ENCODE measurements around the gene ZNF831.

The ZNF831 gene

DNA sequence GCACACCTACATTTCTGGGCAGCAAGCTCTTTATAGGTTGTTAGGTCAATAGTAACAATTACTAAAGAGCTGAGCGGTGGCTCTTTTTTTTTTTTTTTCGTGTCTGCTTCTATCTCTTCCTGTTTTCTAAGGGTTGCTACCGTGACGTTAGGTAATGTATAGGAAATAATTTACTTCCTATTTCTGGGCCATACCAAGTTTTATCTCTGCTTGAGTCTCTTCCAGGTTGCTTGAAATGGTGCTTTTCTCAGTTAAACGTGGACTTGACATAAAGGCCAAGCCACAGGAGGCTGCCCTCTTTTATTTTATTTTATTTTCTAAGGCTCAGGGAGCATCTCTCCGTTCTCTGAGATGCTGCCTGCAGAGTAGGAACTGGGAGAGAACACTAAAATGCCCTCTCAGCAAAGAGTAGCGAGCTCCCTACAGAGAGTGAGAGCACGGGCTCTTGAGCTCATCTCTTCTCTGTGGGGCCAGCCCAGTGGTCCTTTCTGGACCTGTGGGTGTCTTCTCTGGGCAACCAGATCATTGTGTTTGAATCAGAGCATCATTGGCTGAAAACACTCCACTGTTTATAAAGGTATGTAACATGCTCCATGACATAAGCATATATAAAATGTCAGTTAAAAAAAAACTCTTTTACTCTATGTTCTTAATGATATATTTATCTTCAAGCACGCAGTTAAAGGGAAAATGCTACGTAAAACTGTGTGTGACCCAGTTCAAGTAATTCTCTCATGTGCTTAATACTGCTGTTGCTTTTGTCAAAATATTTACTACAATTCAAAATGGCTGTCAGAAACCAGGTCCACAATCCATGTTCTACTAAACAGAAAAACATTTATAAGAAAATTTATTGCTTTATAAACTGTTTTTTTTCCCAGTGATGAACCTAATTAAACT lies at the start of gene ZNF831:
ZNF831 (plus strand) TSS at position 191 of the 900 bp plus-strand sequence. CDS start 27,199 bp downstream, outside the sequence.
- Histone ChIP-seq H3K9ac (ENCODE audit: low read depth in 1 of 2, low read length in 2 of 2) (no peak within 1 kb of the TSS), H3K27ac (ENCODE audit: low read depth, low read length) (no peak within 1 kb of the TSS), H3K9me3 (ENCODE audit: control insufficient read depth in 1 of 2, low read length in 2 of 2) (no peaks in the 10 kb centered on the region), H3K4me1 (ENCODE audit: control insufficient read depth in 1 of 2, insufficient read depth in 2 of 2, low read length in 2 of 2) (peaks cover 20 to 24% of the 10 kb centered on the region in 2 donors), H3K27me3 (ENCODE audit: control insufficient read depth in 1 of 2, insufficient read depth in 2 of 2, low read length in 2 of 2) (peaks cover 0 to 5% of the 10 kb centered on the region in 2 donors), H3K4me3 (ENCODE audit: low read depth in 1 of 2, low read length in 2 of 2) (peak within 1 kb of the TSS; percentile 38 to 42), H3K36me3 (ENCODE audit: control insufficient read depth in 1 of 2, insufficient read depth in 2 of 2, low read length in 2 of 2) (no peaks in the 10 kb centered on the region)

DNA sequence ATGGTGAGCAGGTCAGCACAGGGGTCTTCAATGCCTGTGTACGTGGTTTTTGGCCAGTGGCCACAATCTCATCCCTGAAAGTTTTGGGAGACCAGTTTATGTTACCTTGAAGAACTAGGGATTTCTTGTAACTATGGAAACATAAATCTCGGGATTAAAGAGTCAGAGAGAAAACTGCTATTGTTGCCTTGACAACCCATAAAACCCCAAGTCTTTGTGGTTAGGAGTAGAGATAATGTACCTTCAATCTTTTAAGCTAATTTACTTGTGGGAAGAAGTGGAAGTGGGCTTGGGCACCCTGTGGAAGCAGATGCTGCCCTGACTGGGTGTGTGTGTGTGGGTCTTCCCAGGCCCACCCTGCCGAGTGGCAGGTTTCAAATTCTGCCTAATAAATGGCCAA lies 46.1 kb upstream of the ZNF831 start:
- Histone ChIP-seq H3K27ac (ENCODE audit: low read depth, low read length) (no peak overlapping the region), H3K27me3 (ENCODE audit: control insufficient read depth in 1 of 2, insufficient read depth in 2 of 2, low read length in 2 of 2) (peaks cover 0 to 3% of the 10 kb centered on the region in 2 donors), H3K4me1 (ENCODE audit: control insufficient read depth in 1 of 2, insufficient read depth in 2 of 2, low read length in 2 of 2) (no peaks in the 10 kb centered on the region), H3K4me3 (ENCODE audit: low read depth in 1 of 2, low read length in 2 of 2) (no peak overlapping the region), H3K36me3 (ENCODE audit: control insufficient read depth in 1 of 2, insufficient read depth in 2 of 2, low read length in 2 of 2) (no peaks in the 10 kb centered on the region), H3K9ac (ENCODE audit: low read depth in 1 of 2, low read length in 2 of 2) (no peak overlapping the region), H3K9me3 (ENCODE audit: control insufficient read depth in 1 of 2, low read length in 2 of 2) (no peaks in the 10 kb centered on the region)

DNA sequence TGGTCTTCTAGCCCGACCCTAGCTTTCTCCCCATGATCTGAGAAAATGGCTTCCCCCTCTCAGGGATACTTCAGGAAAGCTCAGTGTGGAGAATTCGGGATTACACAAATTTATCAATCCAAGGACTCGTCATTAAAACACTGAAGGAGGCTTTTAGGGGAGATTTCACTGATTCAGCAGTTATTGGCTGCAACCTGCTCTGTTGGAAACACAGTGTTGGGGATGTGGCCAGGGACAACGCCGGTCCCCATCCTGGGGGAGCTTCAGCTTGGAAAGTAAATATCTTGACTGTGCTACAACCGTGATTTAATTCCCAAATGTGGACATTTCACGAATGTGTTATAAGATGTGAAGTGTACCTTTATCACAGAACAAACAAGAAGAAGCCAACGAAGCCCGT lies 44.8 kb upstream of the ZNF831 start:
- no peak overlapping the region for H3K4me3 ChIP-seq (ENCODE audit: low read depth in 1 of 2, low read length in 2 of 2)
- H3K9me3 ChIP-seq (ENCODE audit: control insufficient read depth in 1 of 2, low read length in 2 of 2) = no peaks in the 10 kb centered on the region
- H3K27ac ChIP-seq (ENCODE audit: low read depth, low read length) = no peak overlapping the region
- no peaks in the 10 kb centered on the region for H3K36me3 ChIP-seq (ENCODE audit: control insufficient read depth in 1 of 2, insufficient read depth in 2 of 2, low read length in 2 of 2)
- no peaks in the 10 kb centered on the region for H3K4me1 ChIP-seq (ENCODE audit: control insufficient read depth in 1 of 2, insufficient read depth in 2 of 2, low read length in 2 of 2)
- H3K27me3 ChIP-seq (ENCODE audit: control insufficient read depth in 1 of 2, insufficient read depth in 2 of 2, low read length in 2 of 2) = peaks cover 0 to 3% of the 10 kb centered on the region in 2 donors
- no peak overlapping the region for H3K9ac ChIP-seq (ENCODE audit: low read depth in 1 of 2, low read length in 2 of 2)

DNA sequence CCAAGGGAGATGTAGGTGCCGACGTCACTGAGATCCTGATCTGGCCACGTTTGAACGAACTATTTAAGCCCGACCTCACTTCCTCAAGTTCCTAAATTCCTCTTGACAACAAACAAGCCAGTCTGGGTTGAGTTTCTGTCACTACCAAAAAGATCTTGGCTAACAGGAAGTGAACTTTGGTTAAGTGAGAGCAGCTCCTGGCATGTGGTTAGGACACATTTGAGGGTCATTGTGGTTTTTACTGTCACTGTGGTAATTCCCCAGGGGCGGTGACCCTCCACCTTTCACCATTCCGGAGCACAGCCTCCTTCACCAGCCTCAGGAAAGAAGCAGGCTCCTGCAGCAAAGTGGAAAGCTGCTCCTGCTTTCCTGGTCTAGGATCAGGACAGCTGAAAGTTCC lies 43.1 kb upstream of the ZNF831 start:
- Histone ChIP-seq H3K4me3 (ENCODE audit: low read depth in 1 of 2, low read length in 2 of 2) (no peak overlapping the region), H3K27me3 (ENCODE audit: control insufficient read depth in 1 of 2, insufficient read depth in 2 of 2, low read length in 2 of 2) (peaks cover 0 to 3% of the 10 kb centered on the region in 2 donors), H3K9me3 (ENCODE audit: control insufficient read depth in 1 of 2, low read length in 2 of 2) (no peaks in the 10 kb centered on the region), H3K36me3 (ENCODE audit: control insufficient read depth in 1 of 2, insufficient read depth in 2 of 2, low read length in 2 of 2) (no peaks in the 10 kb centered on the region), H3K27ac (ENCODE audit: low read depth, low read length) (no peak overlapping the region), H3K4me1 (ENCODE audit: control insufficient read depth in 1 of 2, insufficient read depth in 2 of 2, low read length in 2 of 2) (no peaks in the 10 kb centered on the region), H3K9ac (ENCODE audit: low read depth in 1 of 2, low read length in 2 of 2) (no peak overlapping the region)

DNA sequence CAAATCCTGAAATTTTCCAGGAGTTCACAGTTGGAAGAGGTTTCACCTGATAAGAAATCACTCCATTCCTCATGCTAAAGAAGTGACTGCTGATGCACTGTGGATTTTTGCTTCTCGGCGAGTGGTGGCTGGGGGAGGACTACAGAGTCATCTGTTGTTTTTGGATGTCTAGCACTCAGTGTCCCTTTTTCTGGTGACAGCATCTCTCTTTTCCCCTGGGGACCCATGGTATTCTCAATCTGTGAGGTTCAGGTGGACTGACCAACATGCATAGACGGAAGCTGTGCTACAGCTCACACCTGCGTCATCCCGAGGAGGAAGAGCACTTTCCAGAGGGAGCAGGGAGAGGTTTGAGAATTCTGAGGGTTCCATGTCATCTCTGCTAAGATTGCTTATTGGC lies 42.7 kb upstream of the ZNF831 start:
- Histone ChIP-seq H3K27ac (ENCODE audit: low read depth, low read length) (no peak overlapping the region), H3K27me3 (ENCODE audit: control insufficient read depth in 1 of 2, insufficient read depth in 2 of 2, low read length in 2 of 2) (peaks cover 0 to 3% of the 10 kb centered on the region in 2 donors), H3K36me3 (ENCODE audit: control insufficient read depth in 1 of 2, insufficient read depth in 2 of 2, low read length in 2 of 2) (no peaks in the 10 kb centered on the region), H3K9ac (ENCODE audit: low read depth in 1 of 2, low read length in 2 of 2) (no peak overlapping the region), H3K4me1 (ENCODE audit: control insufficient read depth in 1 of 2, insufficient read depth in 2 of 2, low read length in 2 of 2) (no peaks in the 10 kb centered on the region), H3K9me3 (ENCODE audit: control insufficient read depth in 1 of 2, low read length in 2 of 2) (no peaks in the 10 kb centered on the region), H3K4me3 (ENCODE audit: low read depth in 1 of 2, low read length in 2 of 2) (no peak overlapping the region)

DNA sequence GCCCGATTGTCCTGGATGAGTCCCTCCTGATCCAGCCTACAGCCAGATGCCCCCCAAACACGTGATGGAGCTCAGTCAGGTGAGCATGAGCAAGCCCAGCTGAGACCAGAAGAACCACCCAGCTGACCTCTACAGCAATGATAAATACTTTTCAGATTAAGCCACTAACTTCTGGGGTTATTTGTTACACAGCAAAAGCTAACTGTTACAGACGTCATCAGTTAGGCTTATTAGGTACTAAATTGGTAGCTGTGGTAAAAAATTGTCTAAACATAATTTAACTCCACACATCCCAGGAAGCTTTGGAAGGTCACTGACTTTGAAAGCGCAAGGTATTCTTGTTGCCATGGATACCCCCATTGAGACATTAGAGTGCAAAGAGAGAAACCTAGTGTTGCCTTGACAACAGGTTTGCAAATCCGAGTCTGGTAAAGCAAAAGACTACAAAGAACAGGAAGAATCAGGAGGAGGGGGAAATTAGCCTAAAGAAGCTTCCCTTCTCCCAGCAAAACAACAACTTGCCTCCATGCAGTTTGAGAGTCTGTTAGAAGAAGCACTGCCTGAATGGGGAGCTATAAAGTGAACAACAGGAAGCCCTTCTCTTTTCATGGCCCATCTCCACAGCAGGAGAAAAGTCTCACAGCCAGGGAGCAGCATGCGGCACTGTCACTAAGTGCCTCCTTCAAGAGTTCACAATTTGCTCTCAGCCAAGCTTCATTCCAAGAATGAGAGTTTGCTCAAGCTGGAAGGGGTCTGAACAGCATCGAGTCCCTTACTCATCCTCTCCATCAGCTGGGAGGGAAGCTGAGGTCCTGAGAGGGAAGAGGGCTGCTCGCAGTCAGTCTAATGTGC lies 41.7 kb upstream of the ZNF831 start:
- H3K9me3 ChIP-seq (ENCODE audit: control insufficient read depth in 1 of 2, low read length in 2 of 2) = no peaks in the 10 kb centered on the region
- H3K9ac ChIP-seq (ENCODE audit: low read depth in 1 of 2, low read length in 2 of 2) = no peak overlapping the region
- H3K27ac ChIP-seq (ENCODE audit: low read depth, low read length) = no peak overlapping the region
- H3K27me3 ChIP-seq (ENCODE audit: control insufficient read depth in 1 of 2, insufficient read depth in 2 of 2, low read length in 2 of 2) = peaks cover 0 to 3% of the 10 kb centered on the region in 2 donors
- H3K36me3 ChIP-seq (ENCODE audit: control insufficient read depth in 1 of 2, insufficient read depth in 2 of 2, low read length in 2 of 2) = no peaks in the 10 kb centered on the region
- no peaks in the 10 kb centered on the region for H3K4me1 ChIP-seq (ENCODE audit: control insufficient read depth in 1 of 2, insufficient read depth in 2 of 2, low read length in 2 of 2)
- H3K4me3 ChIP-seq (ENCODE audit: low read depth in 1 of 2, low read length in 2 of 2) = no peak overlapping the region

DNA sequence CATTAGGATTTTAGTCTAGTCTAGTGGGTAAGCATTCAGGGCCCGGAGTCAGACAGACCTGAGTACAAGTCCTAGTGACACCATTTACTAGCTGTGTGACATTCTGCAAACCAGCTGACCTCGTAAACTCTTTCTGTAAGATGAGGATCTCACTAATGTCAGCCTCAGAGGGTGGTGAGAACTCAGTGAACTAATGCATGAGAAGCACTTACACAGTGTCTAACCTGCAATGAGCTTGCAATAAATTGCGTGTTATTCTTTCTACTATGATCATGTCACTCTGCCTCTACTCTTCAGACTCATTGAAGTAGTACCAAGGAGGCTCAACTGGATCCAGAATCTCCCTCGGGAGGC lies 41.1 kb upstream of the ZNF831 start:
- Histone ChIP-seq H3K4me1 (ENCODE audit: control insufficient read depth in 1 of 2, insufficient read depth in 2 of 2, low read length in 2 of 2) (no peaks in the 10 kb centered on the region), H3K9ac (ENCODE audit: low read depth in 1 of 2, low read length in 2 of 2) (no peak overlapping the region), H3K27me3 (ENCODE audit: control insufficient read depth in 1 of 2, insufficient read depth in 2 of 2, low read length in 2 of 2) (peaks cover 0 to 3% of the 10 kb centered on the region in 2 donors), H3K36me3 (ENCODE audit: control insufficient read depth in 1 of 2, insufficient read depth in 2 of 2, low read length in 2 of 2) (no peaks in the 10 kb centered on the region), H3K27ac (ENCODE audit: low read depth, low read length) (no peak overlapping the region), H3K4me3 (ENCODE audit: low read depth in 1 of 2, low read length in 2 of 2) (no peak overlapping the region), H3K9me3 (ENCODE audit: control insufficient read depth in 1 of 2, low read length in 2 of 2) (no peaks in the 10 kb centered on the region)

DNA sequence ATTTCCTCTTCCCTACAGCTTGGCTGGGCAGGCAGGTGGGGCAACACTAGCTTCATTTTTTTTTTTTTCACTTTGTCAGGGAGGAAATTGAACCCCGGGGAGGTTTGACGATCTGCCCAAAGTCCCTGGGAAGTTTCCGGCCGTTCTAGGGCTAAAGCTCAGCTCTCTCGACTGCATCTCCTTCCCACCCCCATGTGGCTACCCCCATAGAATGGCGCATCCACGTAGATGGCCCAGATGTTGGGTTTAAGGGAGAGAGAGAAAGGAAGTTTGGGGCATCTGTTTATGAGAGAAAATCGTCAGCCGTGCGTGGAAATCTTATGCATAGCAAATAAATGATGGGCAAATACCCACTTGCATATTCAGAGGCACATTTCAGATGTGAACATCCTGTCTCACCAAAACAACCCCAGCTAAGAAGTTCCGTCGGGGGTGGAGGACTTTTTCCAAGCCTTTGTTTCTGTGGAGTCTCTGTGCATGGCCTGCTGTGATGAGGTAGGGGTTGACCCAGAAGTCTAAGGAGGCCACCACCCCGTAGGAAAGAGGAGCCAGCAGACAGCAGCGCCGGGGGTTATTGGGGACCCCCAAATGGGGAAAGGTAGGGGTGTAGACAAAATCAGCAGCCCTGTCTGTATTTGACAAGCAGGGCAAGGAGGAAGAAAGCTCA lies 40.5 kb upstream of the ZNF831 start:
- Histone ChIP-seq H3K4me3 (ENCODE audit: low read depth in 1 of 2, low read length in 2 of 2) (no peak overlapping the region), H3K9me3 (ENCODE audit: control insufficient read depth in 1 of 2, low read length in 2 of 2) (no peaks in the 10 kb centered on the region), H3K27me3 (ENCODE audit: control insufficient read depth in 1 of 2, insufficient read depth in 2 of 2, low read length in 2 of 2) (peaks cover 0 to 3% of the 10 kb centered on the region in 2 donors), H3K36me3 (ENCODE audit: control insufficient read depth in 1 of 2, insufficient read depth in 2 of 2, low read length in 2 of 2) (no peaks in the 10 kb centered on the region), H3K27ac (ENCODE audit: low read depth, low read length) (no peak overlapping the region), H3K9ac (ENCODE audit: low read depth in 1 of 2, low read length in 2 of 2) (no peak overlapping the region), H3K4me1 (ENCODE audit: control insufficient read depth in 1 of 2, insufficient read depth in 2 of 2, low read length in 2 of 2) (no peaks in the 10 kb centered on the region)

DNA sequence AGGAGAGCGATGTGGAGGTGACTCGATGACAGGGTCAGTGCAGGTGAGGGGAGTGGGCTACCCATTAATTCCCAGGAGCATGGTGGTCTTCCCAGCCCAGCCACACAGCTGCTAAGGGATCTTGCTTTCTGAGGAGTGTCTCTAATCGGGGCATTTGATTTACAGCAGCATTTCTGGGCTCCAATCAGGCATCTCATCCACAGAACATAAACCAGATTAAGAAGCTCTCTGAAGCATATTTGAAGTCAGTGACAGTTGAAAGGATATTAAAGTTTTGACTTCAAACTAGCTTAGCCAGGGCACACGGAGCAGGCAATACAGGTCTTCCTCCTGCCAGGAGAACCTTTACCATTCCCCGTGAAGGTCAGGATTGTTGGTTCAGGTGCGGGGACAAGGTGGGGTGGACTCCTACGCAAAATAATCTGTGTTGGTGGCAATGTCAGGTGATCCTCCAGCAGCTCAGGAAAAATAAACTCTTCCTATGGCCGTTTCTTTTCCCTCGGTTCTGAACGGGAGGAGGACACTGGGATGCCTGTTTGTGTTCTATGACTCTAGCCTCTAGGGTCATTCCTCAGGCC lies 39.9 kb upstream of the ZNF831 start:
- Histone ChIP-seq H3K9ac (ENCODE audit: low read depth in 1 of 2, low read length in 2 of 2) (no peak overlapping the region), H3K9me3 (ENCODE audit: control insufficient read depth in 1 of 2, low read length in 2 of 2) (no peaks in the 10 kb centered on the region), H3K4me1 (ENCODE audit: control insufficient read depth in 1 of 2, insufficient read depth in 2 of 2, low read length in 2 of 2) (no peaks in the 10 kb centered on the region), H3K4me3 (ENCODE audit: low read depth in 1 of 2, low read length in 2 of 2) (no peak overlapping the region), H3K27me3 (ENCODE audit: control insufficient read depth in 1 of 2, insufficient read depth in 2 of 2, low read length in 2 of 2) (peaks cover 0 to 3% of the 10 kb centered on the region in 2 donors), H3K36me3 (ENCODE audit: control insufficient read depth in 1 of 2, insufficient read depth in 2 of 2, low read length in 2 of 2) (no peaks in the 10 kb centered on the region), H3K27ac (ENCODE audit: low read depth, low read length) (no peak overlapping the region)

Measured in duodenal mucosa (tissue), 2 donors.